ENCODE measurements around the gene IGFBP4.

The IGFBP4 gene

GRCh38 chr17:40483679-40484078, 40.4 kb downstream of the IGFBP4 start:
- H3K4me3 Mint-ChIP-seq: no peak overlapping the region

GRCh38 chr17:40484285-40484972, 41.2 kb downstream of the IGFBP4 start:
- no peaks in the 10 kb centered on the region for H3K9me3 Mint-ChIP-seq
- no peaks in the 10 kb centered on the region for H3K36me3 Mint-ChIP-seq
- H3K27ac Mint-ChIP-seq: peak overlapping the region; percentile 80
- H3K27me3 Mint-ChIP-seq: no peaks in the 10 kb centered on the region
- H3K4me3 Mint-ChIP-seq: no peak overlapping the region
- H3K4me1 Mint-ChIP-seq: peaks cover 84% of the 10 kb centered on the region

More at GRCh38 chr17:40483679-40484078, 40.4 kb downstream of the IGFBP4 start:
- Mint-ChIP-seq H3K36me3 (no peaks in the 10 kb centered on the region), H3K27me3 (no peaks in the 10 kb centered on the region), H3K4me1 (peaks cover 82% of the 10 kb centered on the region), H3K9me3 (no peaks in the 10 kb centered on the region), H3K27ac (peak overlapping the region; percentile 66)

- Mint-ChIP-seq H3K27me3 (no peaks in the 10 kb centered on the region), H3K36me3 (no peaks in the 10 kb centered on the region), H3K27ac (no peak overlapping the region), H3K4me1 (peaks cover 84% of the 10 kb centered on the region), H3K9me3 (no peaks in the 10 kb centered on the region), H3K4me3 (no peak overlapping the region)
These were observed 41.8 kb downstream of the IGFBP4 start for GRCh38 chr17:40484973-40485530.

- Mint-ChIP-seq H3K27me3 (no peaks in the 10 kb centered on the region), H3K9me3 (no peaks in the 10 kb centered on the region), H3K4me3 (no peak overlapping the region), H3K4me1 (peaks cover 84% of the 10 kb centered on the region), H3K36me3 (no peaks in the 10 kb centered on the region), H3K27ac (peak overlapping the region; percentile 25)
These were observed 42.7 kb downstream of the IGFBP4 start for GRCh38 chr17:40485851-40486521.

GRCh38 chr17:40486522-40487370, 43.5 kb downstream of the IGFBP4 start:
- Mint-ChIP-seq H3K36me3 (no peaks in the 10 kb centered on the region), H3K4me3 (peak overlapping the region; percentile 19), H3K9me3 (no peaks in the 10 kb centered on the region), H3K27ac (peak overlapping the region; percentile 20), H3K4me1 (peaks cover 84% of the 10 kb centered on the region), H3K27me3 (no peaks in the 10 kb centered on the region)

GRCh38 chr17:40487371-40488020, 44.2 kb downstream of the IGFBP4 start:
- H3K36me3 Mint-ChIP-seq: no peaks in the 10 kb centered on the region
- H3K4me3 Mint-ChIP-seq: no peak overlapping the region
- no peaks in the 10 kb centered on the region for H3K9me3 Mint-ChIP-seq
- H3K27ac Mint-ChIP-seq: peak overlapping the region; percentile 15
- peaks cover 79% of the 10 kb centered on the region for H3K4me1 Mint-ChIP-seq
- H3K27me3 Mint-ChIP-seq: no peaks in the 10 kb centered on the region

- peak overlapping the region; percentile 55 for H3K27ac Mint-ChIP-seq
- peaks cover 56% of the 10 kb centered on the region for H3K4me1 Mint-ChIP-seq
- no peaks in the 10 kb centered on the region for H3K36me3 Mint-ChIP-seq
- H3K9me3 Mint-ChIP-seq: no peaks in the 10 kb centered on the region
- no peaks in the 10 kb centered on the region for H3K27me3 Mint-ChIP-seq
- H3K4me3 Mint-ChIP-seq: peak overlapping the region; percentile 26
These were observed 47.1 kb downstream of the IGFBP4 start for GRCh38 chr17:40490289-40490853.

- H3K9me3 Mint-ChIP-seq: no peaks in the 10 kb centered on the region
- H3K27ac Mint-ChIP-seq: peak overlapping the region; percentile 59
- no peaks in the 10 kb centered on the region for H3K36me3 Mint-ChIP-seq
- peaks cover 51% of the 10 kb centered on the region for H3K4me1 Mint-ChIP-seq
- H3K4me3 Mint-ChIP-seq: peak overlapping the region; percentile 15
- H3K27me3 Mint-ChIP-seq: no peaks in the 10 kb centered on the region
These were observed 47.7 kb downstream of the IGFBP4 start for GRCh38 chr17:40490982-40491381.

GRCh38 chr17:40491486-40491885, 48.2 kb downstream of the IGFBP4 start:
- Mint-ChIP-seq H3K27ac (peak overlapping the region; percentile 59), H3K9me3 (no peaks in the 10 kb centered on the region), H3K4me1 (peaks cover 46% of the 10 kb centered on the region), H3K4me3 (no peak overlapping the region), H3K36me3 (no peaks in the 10 kb centered on the region), H3K27me3 (no peaks in the 10 kb centered on the region)

- Mint-ChIP-seq H3K9me3 (no peaks in the 10 kb centered on the region), H3K27me3 (no peaks in the 10 kb centered on the region), H3K4me3 (no peak overlapping the region), H3K36me3 (no peaks in the 10 kb centered on the region), H3K4me1 (peaks cover 33% of the 10 kb centered on the region), H3K27ac (no peak overlapping the region)
These were observed 50.4 kb downstream of the IGFBP4 start for GRCh38 chr17:40493697-40494096.

- Mint-ChIP-seq H3K36me3 (no peaks in the 10 kb centered on the region), H3K4me1 (peaks cover 20% of the 10 kb centered on the region), H3K27ac (no peak overlapping the region), H3K9me3 (no peaks in the 10 kb centered on the region), H3K4me3 (no peak overlapping the region), H3K27me3 (no peaks in the 10 kb centered on the region)
These were observed 51.9 kb downstream of the IGFBP4 start for GRCh38 chr17:40495140-40495539.

- H3K27me3 Mint-ChIP-seq: no peaks in the 10 kb centered on the region
- no peaks in the 10 kb centered on the region for H3K36me3 Mint-ChIP-seq
These were observed 52.9 kb downstream of the IGFBP4 start for GRCh38 chr17:40496170-40496569.

GRCh38 chr17:40496634-40497420, 53.6 kb downstream of the IGFBP4 start:
- no peaks in the 10 kb centered on the region for H3K9me3 Mint-ChIP-seq
- H3K4me3 Mint-ChIP-seq: no peak overlapping the region
- no peaks in the 10 kb centered on the region for H3K27me3 Mint-ChIP-seq

More at GRCh38 chr17:40496170-40496569, 52.9 kb downstream of the IGFBP4 start:
- peaks cover 14% of the 10 kb centered on the region for H3K4me1 Mint-ChIP-seq
- H3K4me3 Mint-ChIP-seq: no peak overlapping the region
- H3K27ac Mint-ChIP-seq: no peak overlapping the region
- H3K9me3 Mint-ChIP-seq: no peaks in the 10 kb centered on the region

GRCh38 chr17:40497695-40498094, 54.4 kb downstream of the IGFBP4 start:
- Mint-ChIP-seq H3K4me3 (no peak overlapping the region), H3K36me3 (no peaks in the 10 kb centered on the region), H3K4me1 (peaks cover 5% of the 10 kb centered on the region), H3K27ac (no peak overlapping the region), H3K9me3 (no peaks in the 10 kb centered on the region), H3K27me3 (no peaks in the 10 kb centered on the region)

More at GRCh38 chr17:40496634-40497420, 53.6 kb downstream of the IGFBP4 start:
- Mint-ChIP-seq H3K27ac (peak overlapping the region; percentile 59), H3K4me1 (peaks cover 7% of the 10 kb centered on the region), H3K36me3 (no peaks in the 10 kb centered on the region)

Measured in activated naive CD4-positive, alpha-beta T cell treated with anti-CD3 and anti-CD28 coated beads, Interleukin-2, amount 50 U/mL, for 24 hours (primary cell).